Measurements from ENCODE around the gene ZNF646. TPM values are rescaled to one million over a fixed set of nuclear protein-coding genes. Genes with fewer than 3 reads are reported as not detected.

Gene ZNF646
- total RNA-seq, 1 donor from 2014 or later: 7.5 TPM

DNA sequence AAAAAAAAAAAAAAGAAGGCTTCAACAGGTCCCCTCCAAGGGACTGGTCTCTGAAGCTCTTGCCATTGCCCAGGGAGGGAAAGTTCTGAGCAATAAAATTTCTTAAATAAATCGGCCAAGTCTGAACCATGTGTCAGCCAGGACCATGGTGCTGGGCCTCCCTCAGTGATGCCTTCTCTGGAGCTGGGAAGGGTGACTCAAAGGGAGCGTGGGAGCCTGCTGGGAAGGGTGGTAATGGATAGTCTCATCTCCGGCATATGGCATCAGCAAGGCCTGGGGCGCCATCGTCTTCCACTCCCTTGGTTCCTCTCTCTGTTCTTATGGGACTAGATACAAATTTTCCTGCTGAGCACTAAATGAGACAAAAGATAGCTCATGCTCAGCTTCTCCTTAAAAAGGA, 18.1 kb downstream of the ZNF646 start:
- Histone ChIP-seq H3K36me3 (no peaks in the 10 kb centered on the region), H3K9me3 (ENCODE audit: low read depth) (no peaks in the 10 kb centered on the region), H3F3A (ENCODE audit: low read depth) (peaks cover 28% of the 10 kb centered on the region), H3K27ac (no peak overlapping the region), H3K9ac (no peak overlapping the region), H2AFZ (replicated peaks) (no peak overlapping the region), H3K4me2 (no peak overlapping the region), H3K79me2 (ENCODE audit: low read depth) (peaks cover 22% of the 10 kb centered on the region), H4K20me1 (ENCODE audit: low read depth) (peaks cover 21% of the 10 kb centered on the region), H3K4me3 (no peak overlapping the region), H3K4me1 (peaks cover 3% of the 10 kb centered on the region), H3K27me3 (no peaks in the 10 kb centered on the region)
- peak overlapping the region; percentile 98 for H3K4me3 Mint-ChIP-seq
- H3K4me1 Mint-ChIP-seq: peaks cover 8% of the 10 kb centered on the region
- H3K27me3 Mint-ChIP-seq (ENCODE audit: insufficient read depth, low read depth): peaks cover 12% of the 10 kb centered on the region
- H3K27ac Mint-ChIP-seq: no peak overlapping the region
- no peak for DNase-seq (ENCODE audit: low spot score)
- H3K9me3 Mint-ChIP-seq: peaks cover 5% of the 10 kb centered on the region
- TF ChIP-seq EZH2phosphoT487 (IDR thresholded peaks at IDR 0.05) (no peak), EZH2 (IDR thresholded peaks at IDR 0.05) (no peak)
- TF ChIP-seq, protein P1, sequence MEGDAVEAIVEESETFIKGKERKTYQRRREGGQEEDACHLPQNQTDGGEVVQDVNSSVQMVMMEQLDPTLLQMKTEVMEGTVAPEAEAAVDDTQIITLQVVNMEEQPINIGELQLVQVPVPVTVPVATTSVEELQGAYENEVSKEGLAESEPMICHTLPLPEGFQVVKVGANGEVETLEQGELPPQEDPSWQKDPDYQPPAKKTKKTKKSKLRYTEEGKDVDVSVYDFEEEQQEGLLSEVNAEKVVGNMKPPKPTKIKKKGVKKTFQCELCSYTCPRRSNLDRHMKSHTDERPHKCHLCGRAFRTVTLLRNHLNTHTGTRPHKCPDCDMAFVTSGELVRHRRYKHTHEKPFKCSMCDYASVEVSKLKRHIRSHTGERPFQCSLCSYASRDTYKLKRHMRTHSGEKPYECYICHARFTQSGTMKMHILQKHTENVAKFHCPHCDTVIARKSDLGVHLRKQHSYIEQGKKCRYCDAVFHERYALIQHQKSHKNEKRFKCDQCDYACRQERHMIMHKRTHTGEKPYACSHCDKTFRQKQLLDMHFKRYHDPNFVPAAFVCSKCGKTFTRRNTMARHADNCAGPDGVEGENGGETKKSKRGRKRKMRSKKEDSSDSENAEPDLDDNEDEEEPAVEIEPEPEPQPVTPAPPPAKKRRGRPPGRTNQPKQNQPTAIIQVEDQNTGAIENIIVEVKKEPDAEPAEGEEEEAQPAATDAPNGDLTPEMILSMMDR (IDR thresholded peaks at IDR 0.05): no peak
- H3K36me3 Mint-ChIP-seq: peaks cover 5% of the 10 kb centered on the region

DNA sequence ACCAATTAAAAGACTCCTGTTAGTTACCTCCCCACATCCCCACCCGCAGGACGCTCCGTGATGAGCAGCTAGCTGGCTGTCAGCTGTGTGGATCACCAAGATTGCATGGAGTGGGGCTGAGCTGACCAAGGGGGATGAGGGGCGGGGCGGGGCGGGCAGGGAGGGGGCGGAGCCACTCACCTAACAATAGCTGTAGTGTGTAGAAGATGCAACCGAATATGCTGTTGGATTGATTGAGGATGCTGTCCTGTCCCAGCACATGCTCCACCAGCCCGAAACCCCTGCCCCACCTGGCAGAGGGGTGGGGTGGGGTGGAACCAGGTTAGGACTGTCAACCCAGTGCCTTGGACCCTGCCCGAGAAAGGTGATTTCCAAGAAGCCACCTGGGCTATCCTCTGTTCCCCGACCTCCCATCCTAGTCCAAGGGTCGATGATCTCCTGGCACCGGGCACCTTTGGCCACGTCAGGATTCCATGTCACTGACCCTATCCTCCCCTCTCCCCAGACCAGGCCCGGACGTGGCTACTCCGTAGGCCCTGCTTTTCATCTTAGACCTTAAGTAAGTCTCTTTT, 19.0 kb downstream of the ZNF646 start:
- no peaks in the 10 kb centered on the region for H3K36me3 ChIP-seq
- peaks cover 28% of the 10 kb centered on the region for H3F3A ChIP-seq (ENCODE audit: low read depth)
- peak; percentile 76 for DNase-seq (ENCODE audit: low spot score)
- H3K9ac ChIP-seq: no peak overlapping the region
- Mint-ChIP-seq H3K4me3 (peak overlapping the region; percentile 98), H3K27ac (no peak overlapping the region), H3K9me3 (peaks cover 5% of the 10 kb centered on the region), H3K27me3 (ENCODE audit: insufficient read depth, low read depth) (peaks cover 12% of the 10 kb centered on the region), H3K36me3 (peaks cover 5% of the 10 kb centered on the region), H3K4me1 (peaks cover 8% of the 10 kb centered on the region)
- H3K27ac ChIP-seq: no peak overlapping the region
- peak overlapping the region; percentile 22 for H2AFZ ChIP-seq (replicated peaks)
- peaks cover 3% of the 10 kb centered on the region for H3K4me1 ChIP-seq
- peak overlapping the region; percentile 87 for H3K4me2 ChIP-seq
- H3K4me3 ChIP-seq: peak overlapping the region; percentile 86
- no peaks in the 10 kb centered on the region for H3K27me3 ChIP-seq
- no peaks in the 10 kb centered on the region for H3K9me3 ChIP-seq (ENCODE audit: low read depth)
- peaks cover 19% of the 10 kb centered on the region for H4K20me1 ChIP-seq (ENCODE audit: low read depth)
- TF ChIP-seq, protein P1 (IDR thresholded peaks at IDR 0.05): no peak
- TF ChIP-seq EZH2phosphoT487 (IDR thresholded peaks at IDR 0.05) (no peak), EZH2 (IDR thresholded peaks at IDR 0.05) (no peak)
- peaks cover 22% of the 10 kb centered on the region for H3K79me2 ChIP-seq (ENCODE audit: low read depth)

DNA sequence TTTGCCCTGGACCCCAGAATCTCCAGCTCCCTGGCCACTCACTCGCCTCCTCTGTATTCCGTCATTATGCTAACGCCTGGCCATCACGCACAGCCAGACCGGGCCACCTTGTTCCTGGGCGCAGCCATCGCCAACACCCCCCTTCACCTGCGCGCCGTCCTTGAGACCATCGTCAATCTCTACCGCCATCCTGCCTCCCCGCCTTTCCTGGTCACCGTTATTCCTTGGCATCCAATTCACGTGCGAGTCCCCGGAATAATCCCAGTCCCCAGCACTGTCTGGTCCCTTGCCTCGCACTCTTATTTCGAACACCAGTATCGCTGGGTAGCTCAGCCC, 19.8 kb downstream of the ZNF646 start:
- Histone ChIP-seq H3K27ac (peak overlapping the region; percentile 71), H3K4me3 (peak overlapping the region; percentile 86), H2AFZ (replicated peaks) (peak overlapping the region; percentile 64), H3K27me3 (no peaks in the 10 kb centered on the region), H4K20me1 (ENCODE audit: low read depth) (peaks cover 19% of the 10 kb centered on the region), H3F3A (ENCODE audit: low read depth) (peaks cover 28% of the 10 kb centered on the region), H3K9me3 (ENCODE audit: low read depth) (no peaks in the 10 kb centered on the region), H3K9ac (peak overlapping the region; percentile 42), H3K4me1 (peaks cover 3% of the 10 kb centered on the region), H3K36me3 (no peaks in the 10 kb centered on the region), H3K4me2 (peak overlapping the region; percentile 87), H3K79me2 (ENCODE audit: low read depth) (peaks cover 22% of the 10 kb centered on the region)
- Mint-ChIP-seq H3K9me3 (peaks cover 5% of the 10 kb centered on the region), H3K4me3 (peak overlapping the region; percentile 98), H3K27me3 (ENCODE audit: insufficient read depth, low read depth) (peaks cover 12% of the 10 kb centered on the region), H3K27ac (no peak overlapping the region), H3K36me3 (peaks cover 5% of the 10 kb centered on the region), H3K4me1 (peaks cover 8% of the 10 kb centered on the region)
- no peak for TF ChIP-seq EZH2phosphoT487 (IDR thresholded peaks at IDR 0.05)
- no peak for TF ChIP-seq EZH2 (IDR thresholded peaks at IDR 0.05)
- TF ChIP-seq, protein P1 (IDR thresholded peaks at IDR 0.05): no peak
- DNase-seq (ENCODE audit: low spot score): peak; percentile 58

Measured in neural progenitor cell (in vitro differentiated cells).